Keratinocyte (primary cell): ENCODE data around the gene CASR. TPM values are rescaled to one million over a fixed set of nuclear protein-coding genes. Genes with fewer than 3 reads are reported as not detected.

Experiments
- DNase-seq: peaks from one replicate; pipeline ENCODE4 v3.0.0-alpha.2; 2011; ENCODE audit warnings: low read depth, missing footprints, low spot score
- FAIRE-seq: peaks from 2 replicates; lab custom pipeline; 2011; peaks lifted over from hg19 to GRCh38; lab: Jason Lieb, UNC
- H2AFZ ChIP-seq: 2 replicates; pipeline ENCODE4 v1.6.0; 2012; ENCODE audit warnings: low read length, control low read depth, inconsistent platforms; ENCODE audit not compliant: control insufficient read depth
- H3K27ac ChIP-seq: 2 replicates; pipeline ENCODE4 v1.5.1; 2011; ENCODE audit warnings: low read length; ENCODE audit not compliant: control insufficient read depth, insufficient read depth
- H3K27me3 ChIP-seq: 3 replicates; pipeline ENCODE4 v1.6.0; 2011; ENCODE audit warnings: low read length; ENCODE audit not compliant: control insufficient read depth, insufficient read depth; ENCODE audit errors: extremely low read depth
- H3K36me3 ChIP-seq, 2 experiments: 2 replicates in 1 of 2; 3 replicates in 1 of 2; pipeline ENCODE4 v1.5.1; 2011; ENCODE audit warnings: low read length in 2 of 2, mild to moderate bottlenecking in 1 of 2; ENCODE audit not compliant: control insufficient read depth in 2 of 2, insufficient read depth in 2 of 2; ENCODE audit errors: extremely low read depth in 1 of 2
- H3K4me1 ChIP-seq: 3 replicates; pipeline ENCODE4 v1.5.1; 2011; ENCODE audit warnings: low read length; ENCODE audit not compliant: control insufficient read depth, insufficient read depth; ENCODE audit errors: extremely low read depth
- H3K4me2 ChIP-seq: 3 replicates; pipeline ENCODE4 v1.6.0; 2011; ENCODE audit warnings: low read depth, low read length; ENCODE audit not compliant: control insufficient read depth, insufficient read depth; ENCODE audit errors: extremely low read depth
- H3K4me3 ChIP-seq, 3 experiments: fragments of 200-600 bp in 1 of 3; sonication (generic) in 1 of 3; 2 replicates in 2 of 3; 3 replicates in 1 of 3; pipeline ENCODE4 v1.5.1; 2011 to 2016; ENCODE audit warnings: low read length in 3 of 3, mild to moderate bottlenecking in 3 of 3, control low read depth in 2 of 3, inconsistent platforms in 1 of 3, low read depth in 1 of 3, mixed read lengths in 1 of 3, mixed run types in 1 of 3, moderate library complexity in 1 of 3; ENCODE audit not compliant: control insufficient read depth in 2 of 3, insufficient read depth in 2 of 3; ENCODE audit errors: extremely low read depth in 1 of 3
- H3K79me2 ChIP-seq: 2 replicates; pipeline ENCODE4 v1.6.0; 2012; ENCODE audit warnings: low read length; ENCODE audit not compliant: control insufficient read depth, insufficient read depth
- H3K9ac ChIP-seq: 3 replicates; pipeline ENCODE4 v1.6.0; 2011; ENCODE audit warnings: low read length; ENCODE audit not compliant: control insufficient read depth, insufficient read depth; ENCODE audit errors: extremely low read depth
- H3K9me1 ChIP-seq: 3 replicates; pipeline ENCODE4 v1.6.0; 2011; ENCODE audit warnings: low read length; ENCODE audit not compliant: control insufficient read depth, insufficient read depth; ENCODE audit errors: extremely low read depth
- H3K9me3 ChIP-seq: 2 replicates; pipeline ENCODE4 v1.5.1; 2012; ENCODE audit warnings: low read depth, low read length; ENCODE audit not compliant: control insufficient read depth
- H4K20me1 ChIP-seq: 3 replicates; pipeline ENCODE4 v1.6.0; 2011; ENCODE audit warnings: low read length; ENCODE audit not compliant: control insufficient read depth, insufficient read depth; ENCODE audit errors: extremely low read depth
- CTCF ChIP-seq, 3 experiments: IDR thresholded peaks in 1 of 3; conservative IDR thresholded peaks in 1 of 3; optimal IDR thresholded peaks in 1 of 3; 2 replicates in 2 of 3; 3 replicates in 1 of 3; pipeline versions ENCODE3 to v1.5.1; 2011; ENCODE audit warnings: low read length in 3 of 3, mild to moderate bottlenecking in 3 of 3, moderate library complexity in 2 of 3, control low read depth in 1 of 3, inconsistent platforms in 1 of 3; ENCODE audit not compliant: insufficient read depth in 2 of 3; ENCODE audit errors: extremely low read depth in 1 of 3
- EZH2 ChIP-seq: IDR thresholded peaks from one replicate; pipeline ENCODE4 v1.6.1; 2012; ENCODE audit warnings: inconsistent platforms, mild to moderate bottlenecking, low read length, moderate library complexity
- dilution Hi-C: fragments of 300-500 bp; cut with MboI; formaldehyde crosslinking; loops from one replicate; pipeline ENCODE4 v1.7.0; 2020; ENCODE audit warnings: low sequenced_read_pairs; ENCODE audit not compliant: extremely low pct_ligation_motif_present
- polyA plus RNA-seq, 5 experiments: library from polyadenylated mRNA; depleted of rRNA in 3 of 5; stranded (reverse) in 3 of 5; stranded (forward) in 1 of 5; unstranded in 1 of 5; fragments of >200 nt; gene quantifications; 1 replicate in 1 of 5; 2 replicates in 3 of 5; 3 replicates in 1 of 5; pipeline versions ENCODE4 v1.2.1 to v1.2.3, GENCODE V29; 2011 to 2012; ENCODE audit warnings: missing spikeins in 2 of 5, low read depth in 1 of 5, low replicate concordance in 1 of 5

CASR gene
- polyA plus RNA-seq, 1 donor (not counting 4 experiments of a cell fraction or from before 2014, with no cell fraction given): not detected

- Histone ChIP-seq H4K20me1 (no peaks in the 10 kb centered on the region), H2AFZ (peak within 1 kb of the TSS; percentile 35), H3K4me3 (peak within 1 kb of the TSS; percentile 46 to 93 (median 60)), H3K36me3 (peaks cover 0 to 7% of the 10 kb centered on the region in 2 experiments), H3K27me3 (no peaks in the 10 kb centered on the region), H3K9ac (peak within 1 kb of the TSS; percentile 76), H3K27ac (peak within 1 kb of the TSS; percentile 89), H3K9me1 (no peaks in the 10 kb centered on the region), H3K9me3 (no peaks in the 10 kb centered on the region), H3K4me1 (peaks cover 15% of the 10 kb centered on the region), H3K79me2 (peaks cover 29% of the 10 kb centered on the region), H3K4me2 (peak within 1 kb of the TSS; percentile 84)
- FAIRE-seq: peak; percentile 97
- TF ChIP-seq CTCF (optimal IDR thresholded peaks at IDR 0.05 in 1 of 3, IDR thresholded peaks at IDR 0.05 in 1 of 3, conservative IDR thresholded peaks at IDR 0.05 in 1 of 3; ENCODE audit: extremely low read depth in 1 of 3, insufficient read depth in 2 of 3, low read length in 3 of 3): no peak
- TF ChIP-seq EZH2: no peak
- dilution Hi-C loops: no loop called here
- DNase-seq: peak; percentile 99
These were observed 141.4 kb downstream of the CASR start, which contains the start of gene CSTA for GRCh38 chr3:122324871-122325323. Gene CSTA, plus strand, starts transcription at chr3:122325248. Its CDS starts 45 bp downstream, at chr3:122325293.

- peak overlapping the region; percentile 76 for H3K9ac ChIP-seq
- no peaks in the 10 kb centered on the region for H3K27me3 ChIP-seq
- H3K79me2 ChIP-seq: peaks cover 34% of the 10 kb centered on the region
- no peaks in the 10 kb centered on the region for H4K20me1 ChIP-seq
- H3K9me3 ChIP-seq: no peaks in the 10 kb centered on the region
- H3K4me2 ChIP-seq: peak overlapping the region; percentile 84
- no peaks in the 10 kb centered on the region for H3K9me1 ChIP-seq
- TF ChIP-seq CTCF (optimal IDR thresholded peaks at IDR 0.05 in 1 of 3, IDR thresholded peaks at IDR 0.05 in 1 of 3, conservative IDR thresholded peaks at IDR 0.05 in 1 of 3; ENCODE audit: extremely low read depth in 1 of 3, insufficient read depth in 2 of 3, low read length in 3 of 3) (no peak), EZH2 (no peak)
- peaks cover 0 to 14% of the 10 kb centered on the region in 2 experiments for H3K36me3 ChIP-seq
- FAIRE-seq: no peak
- H3K4me3 ChIP-seq: peak overlapping the region; percentile 46 to 93 (median 60)
- H3K4me1 ChIP-seq: peaks cover 23% of the 10 kb centered on the region
- DNase-seq: no peak
- H3K27ac ChIP-seq: peak overlapping the region; percentile 89
- dilution Hi-C loops: no loop called here
- no peak overlapping the region for H2AFZ ChIP-seq
These were observed 142.3 kb downstream of the CASR start for GRCh38 chr3:122325769-122326168.
